ENCODE results near the gene BAIAP2. TPM values are rescaled to one million over a fixed set of nuclear protein-coding genes. Genes with fewer than 3 reads are reported as not detected.
A peak's percentile ranks its signal among the peaks of the same experiment; 100 is the strongest.

The BAIAP2 gene
- total and polyA plus RNA-seq, 2 of the 13 experiments (the other 11 are each of a cell fraction or from before 2014, with no cell fraction given) = 22.5 to 24.0 TPM

DNA sequence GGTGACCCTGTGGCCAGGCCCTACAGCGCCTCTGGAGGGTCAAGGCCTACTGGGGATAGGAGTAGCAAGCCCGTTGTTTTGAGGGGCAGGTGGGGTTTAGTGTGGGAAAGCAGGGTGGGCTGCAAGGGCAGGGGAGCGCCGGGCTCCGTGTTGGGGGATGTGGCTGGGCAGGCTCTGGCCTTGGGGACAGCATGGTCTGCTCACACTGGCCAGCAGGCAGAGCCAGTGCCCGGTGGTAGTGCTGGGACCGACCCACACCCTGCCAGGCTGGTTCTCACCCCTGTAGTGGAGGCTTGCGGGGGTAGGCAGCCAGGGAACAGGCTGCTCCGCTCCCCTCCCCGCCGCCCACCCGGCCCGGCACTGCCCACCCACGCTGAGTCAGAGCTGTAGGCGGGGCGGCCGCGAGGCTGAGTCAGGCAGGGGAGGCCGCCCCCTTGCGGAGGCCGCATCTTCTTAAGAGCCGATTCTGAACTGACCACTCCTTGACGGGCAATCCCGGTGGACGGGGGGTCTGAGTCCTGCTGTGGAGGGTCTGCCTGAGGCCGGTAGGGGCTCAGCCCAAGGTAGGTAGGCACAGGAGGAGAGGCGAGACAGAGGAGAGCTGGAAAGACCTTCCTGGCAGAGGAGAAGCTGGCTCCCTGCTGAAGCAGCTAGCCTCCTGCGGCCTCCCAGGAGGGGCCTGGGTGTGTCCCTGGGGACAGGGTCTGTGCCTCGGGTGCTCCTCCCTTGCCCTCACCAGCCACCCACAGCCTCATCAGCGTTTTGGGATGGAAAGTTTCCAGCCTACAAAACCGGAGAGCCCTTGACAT is 62.4 kb downstream of the BAIAP2 start (continued):
- TF ChIP-seq, protein P1, sequence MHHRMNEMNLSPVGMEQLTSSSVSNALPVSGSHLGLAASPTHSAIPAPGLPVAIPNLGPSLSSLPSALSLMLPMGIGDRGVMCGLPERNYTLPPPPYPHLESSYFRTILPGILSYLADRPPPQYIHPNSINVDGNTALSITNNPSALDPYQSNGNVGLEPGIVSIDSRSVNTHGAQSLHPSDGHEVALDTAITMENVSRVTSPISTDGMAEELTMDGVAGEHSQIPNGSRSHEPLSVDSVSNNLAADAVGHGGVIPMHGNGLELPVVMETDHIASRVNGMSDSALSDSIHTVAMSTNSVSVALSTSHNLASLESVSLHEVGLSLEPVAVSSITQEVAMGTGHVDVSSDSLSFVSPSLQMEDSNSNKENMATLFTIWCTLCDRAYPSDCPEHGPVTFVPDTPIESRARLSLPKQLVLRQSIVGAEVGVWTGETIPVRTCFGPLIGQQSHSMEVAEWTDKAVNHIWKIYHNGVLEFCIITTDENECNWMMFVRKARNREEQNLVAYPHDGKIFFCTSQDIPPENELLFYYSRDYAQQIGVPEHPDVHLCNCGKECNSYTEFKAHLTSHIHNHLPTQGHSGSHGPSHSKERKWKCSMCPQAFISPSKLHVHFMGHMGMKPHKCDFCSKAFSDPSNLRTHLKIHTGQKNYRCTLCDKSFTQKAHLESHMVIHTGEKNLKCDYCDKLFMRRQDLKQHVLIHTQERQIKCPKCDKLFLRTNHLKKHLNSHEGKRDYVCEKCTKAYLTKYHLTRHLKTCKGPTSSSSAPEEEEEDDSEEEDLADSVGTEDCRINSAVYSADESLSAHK (CRISPR knock-in tag; IDR thresholded peaks at IDR 0.05; ENCODE audit: borderline replicate concordance) = no peak
- TF ChIP-seq ESRRA (CRISPR knock-in tag; IDR thresholded peaks at IDR 0.05; ENCODE audit: low read depth) = 0 out of 2 replicates have a peak, but pooled peaks have one; percentile 10
- TF ChIP-seq MTF1 (CRISPR knock-in tag; IDR thresholded peaks at IDR 0.05) = no peak
- no peak for TF ChIP-seq GTF2F1 (IDR thresholded peaks at IDR 0.05; ENCODE audit: low read length)
- TF ChIP-seq CAMTA2 (CRISPR knock-in tag; IDR thresholded peaks at IDR 0.05; ENCODE audit: borderline replicate concordance) = no peak
- no peak for TF ChIP-seq ZNF784 (CRISPR knock-in tag; IDR thresholded peaks at IDR 0.05; ENCODE audit: borderline replicate concordance)
- TF ChIP-seq ZNF225 (CRISPR knock-in tag; IDR thresholded peaks at IDR 0.05) = no peak
- no peak; the same call in 1 of the 2 replicates for TF ChIP-seq MLX (CRISPR knock-in tag; IDR thresholded peaks at IDR 0.05)
- no peak for TF ChIP-seq PHF21A (CRISPR knock-in tag; IDR thresholded peaks at IDR 0.05)
- TF ChIP-seq ARNT2 (CRISPR knock-in tag; IDR thresholded peaks at IDR 0.05; ENCODE audit: low read depth) = no peak
- no peak; the same call in 1 of the 2 replicates for TF ChIP-seq ZNF543 (CRISPR knock-in tag; IDR thresholded peaks at IDR 0.05)
- TF ChIP-seq NR3C1 (CRISPR knock-in tag; IDR thresholded peaks at IDR 0.05) = no peak
- TF ChIP-seq, protein P2, sequence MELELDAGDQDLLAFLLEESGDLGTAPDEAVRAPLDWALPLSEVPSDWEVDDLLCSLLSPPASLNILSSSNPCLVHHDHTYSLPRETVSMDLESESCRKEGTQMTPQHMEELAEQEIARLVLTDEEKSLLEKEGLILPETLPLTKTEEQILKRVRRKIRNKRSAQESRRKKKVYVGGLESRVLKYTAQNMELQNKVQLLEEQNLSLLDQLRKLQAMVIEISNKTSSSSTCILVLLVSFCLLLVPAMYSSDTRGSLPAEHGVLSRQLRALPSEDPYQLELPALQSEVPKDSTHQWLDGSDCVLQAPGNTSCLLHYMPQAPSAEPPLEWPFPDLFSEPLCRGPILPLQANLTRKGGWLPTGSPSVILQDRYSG (CRISPR knock-in tag; IDR thresholded peaks at IDR 0.05) = no peak
- TF ChIP-seq ZNF646 (CRISPR knock-in tag; IDR thresholded peaks at IDR 0.05) = no peak
- TF ChIP-seq TARDBP (CRISPR knock-in tag; IDR thresholded peaks at IDR 0.05) = peak; percentile 49; the same call in 1 of the 2 replicates
- TF ChIP-seq ZNF674 (CRISPR knock-in tag; IDR thresholded peaks at IDR 0.05; ENCODE audit: low read depth) = no peak
- no peak for TF ChIP-seq HDAC1 (CRISPR knock-in tag; IDR thresholded peaks at IDR 0.05)
- TF ChIP-seq MAFK (conservative IDR thresholded peaks at IDR 0.05 in 1 of 2, IDR thresholded peaks at IDR 0.05 in 1 of 2; ENCODE audit: low read length in 2 of 2) = peak in 1 of 2 experiments; percentile 24; a peak in 1 of 4 replicates
